ENCODE data around the gene GAK.
"Not testable (repeated sequence)": the region's sequence is repeated elsewhere in the genome, so short reads cannot be mapped to it uniquely, and the experiment has no call there.

GAK gene

DNA sequence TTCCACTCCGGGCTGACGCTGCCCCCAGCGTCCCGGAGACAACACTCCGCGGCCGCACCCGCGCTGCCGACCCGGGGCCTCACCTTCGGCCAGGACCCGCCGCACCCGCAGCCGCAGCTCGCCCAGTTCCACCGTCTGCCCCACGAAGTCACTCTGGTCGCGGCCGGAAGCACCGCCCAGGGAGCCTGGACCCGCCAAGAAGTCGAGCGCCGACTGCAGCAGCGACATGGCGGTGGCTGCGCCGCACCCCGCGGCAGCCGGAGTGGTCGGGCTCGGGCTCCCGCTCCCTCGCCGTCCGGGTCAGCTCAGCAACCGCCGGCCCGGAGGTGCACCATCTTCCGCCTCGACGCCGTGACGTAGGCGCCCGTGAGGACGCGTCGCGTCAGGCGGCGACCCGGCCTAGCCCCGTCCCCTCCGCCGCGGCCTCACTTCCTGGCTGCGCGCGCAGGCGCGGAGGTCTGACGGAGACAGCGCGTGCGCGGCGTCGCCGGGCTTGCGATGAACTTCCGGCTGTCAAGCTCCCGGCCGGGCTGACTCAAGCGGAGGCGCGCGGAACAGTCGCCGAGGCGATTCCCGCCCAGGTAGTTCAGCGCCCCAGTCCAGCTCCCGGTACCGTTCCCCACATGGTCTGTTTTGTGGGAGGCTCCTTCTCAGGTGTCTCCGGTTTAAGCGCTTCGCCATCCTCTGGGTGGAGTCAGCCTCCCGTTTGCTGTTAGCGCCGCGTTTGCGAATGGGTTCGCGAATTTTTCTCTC is at the start of gene GAK, which contains the start of gene TMEM175:
GAK (minus strand) TSS at position 357 of the 753 bp plus-strand sequence; CDS start at position 228, 129 bp downstream.
TMEM175 (plus strand) TSS at position 501 of the 753 bp plus-strand sequence. CDS start 15,280 bp downstream, outside the sequence.
- peak; percentile 95 for DNase-seq

DNA sequence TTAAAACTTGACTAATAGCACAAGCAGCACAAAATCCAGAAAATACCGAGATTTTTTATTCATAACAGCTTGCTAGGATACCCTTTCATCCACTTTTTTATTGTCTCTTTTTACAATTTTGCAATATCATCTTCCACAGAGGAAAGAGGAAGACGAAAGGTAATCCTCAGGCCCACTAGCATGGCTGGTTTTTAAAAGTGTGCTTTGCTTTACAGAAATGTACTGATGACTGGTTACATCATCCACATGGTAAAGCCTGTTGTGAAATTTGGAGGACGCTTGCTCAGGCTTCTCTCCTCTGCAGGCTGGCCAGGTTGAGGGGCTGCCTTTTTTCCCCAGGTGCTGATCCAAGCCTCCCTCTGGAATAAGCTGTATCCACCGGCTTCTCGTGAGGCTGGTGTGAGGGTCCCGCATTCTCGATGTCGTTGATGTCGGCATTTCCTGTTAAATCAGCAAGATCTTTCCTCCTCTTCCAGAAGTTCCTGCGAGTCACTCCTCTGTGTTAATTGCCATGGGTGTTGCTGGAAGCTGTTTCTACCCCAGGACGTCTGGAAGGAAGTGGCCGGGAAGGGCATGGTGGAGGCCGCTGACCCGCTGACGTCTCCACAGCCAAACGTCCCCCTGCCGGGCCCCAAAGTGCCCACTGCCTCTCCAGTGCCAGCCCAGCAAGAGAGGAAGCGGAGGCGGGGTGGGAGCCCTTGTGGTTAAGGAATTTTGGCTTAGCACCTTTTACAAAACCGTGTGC is 47.0 kb upstream of the GAK start:
- DNase-seq = no peak

DNA sequence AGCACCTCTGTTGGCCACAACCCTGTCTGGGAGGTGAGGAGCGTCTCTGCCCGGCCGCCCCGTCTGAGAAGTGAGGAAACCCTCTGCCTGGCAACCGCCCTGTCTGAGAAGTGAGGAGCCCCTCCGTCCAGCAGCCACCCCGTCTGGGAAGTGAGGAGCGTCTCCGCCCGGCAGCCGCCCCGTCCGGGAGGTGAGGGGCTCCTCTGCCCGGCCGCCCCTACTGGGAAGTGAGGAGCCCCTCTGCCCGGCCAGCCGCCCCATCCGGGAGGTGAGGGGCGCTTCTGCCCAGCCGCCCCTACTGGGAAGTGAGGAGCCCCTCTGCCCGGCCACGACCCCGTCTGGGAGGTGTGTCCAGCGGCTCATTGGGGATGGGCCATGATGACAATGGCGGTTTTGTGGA is 43.9 kb upstream of the GAK start:
- DNase-seq = not testable (repeated sequence)

GRCh38 chr4:974668-975067 is 42.6 kb upstream of the GAK start:
- no peak for DNase-seq

DNA sequence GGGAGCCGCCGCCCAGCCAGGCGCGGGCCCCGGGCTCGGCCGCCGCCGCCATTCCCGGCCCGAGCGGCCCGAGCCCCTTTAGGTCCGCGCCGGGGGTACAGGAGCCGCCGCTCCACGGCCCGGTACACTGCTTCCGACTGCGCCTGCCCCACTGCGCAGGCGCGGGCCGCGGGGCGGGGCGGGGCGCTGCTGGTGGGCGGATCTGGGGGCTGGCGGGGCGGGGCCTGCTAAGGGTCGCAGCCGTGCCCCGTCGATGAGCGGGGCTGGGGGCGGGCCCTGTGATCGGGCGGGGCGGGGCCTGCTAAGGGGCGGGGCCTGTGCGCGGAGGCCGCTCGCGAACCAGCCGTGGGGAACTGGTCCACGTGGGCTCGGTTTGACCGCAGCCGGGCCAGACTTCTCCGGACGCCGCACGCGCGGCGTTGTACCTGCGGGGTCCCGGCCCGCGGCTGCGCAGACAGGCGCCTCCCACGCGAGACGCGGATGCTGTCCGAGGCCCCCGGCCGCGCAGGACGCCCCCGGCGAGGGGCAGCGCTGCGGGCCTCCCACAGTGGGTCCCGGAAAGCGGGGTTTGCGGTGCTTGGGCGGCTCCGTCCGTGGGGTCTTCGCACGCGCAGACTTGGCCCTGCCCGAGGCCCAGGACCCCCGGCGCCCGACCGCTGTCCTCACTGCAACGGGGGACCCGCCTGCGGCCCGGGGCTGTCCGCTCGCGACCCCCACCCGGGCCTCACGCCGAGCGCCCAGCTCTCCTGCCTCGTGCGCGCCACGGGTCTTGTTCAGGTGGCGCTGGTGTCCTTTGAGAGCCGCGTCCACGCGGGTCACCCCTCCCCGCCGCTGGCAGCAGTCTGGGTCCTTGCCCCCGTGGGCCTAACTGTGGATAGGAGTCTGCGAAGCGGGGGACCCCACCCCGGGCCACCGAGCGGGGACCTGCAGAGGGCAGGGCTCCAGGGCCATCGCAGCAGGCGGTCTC is 41.6 kb upstream of the GAK start, which contains the start of gene DGKQ:
DGKQ (minus strand) TSS at position 139 of the 967 bp plus-strand sequence; CDS start at position 52, 87 bp downstream.
- peak; percentile 86 for DNase-seq

GRCh38 chr4:972651-973424 is 40.7 kb upstream of the GAK start:
- DNase-seq = peak; percentile 54

GRCh38 chr4:971666-972500 is 39.8 kb upstream of the GAK start:
- DNase-seq = no peak

- no peak for DNase-seq
Measured at GRCh38 chr4:970854-971520, 38.9 kb upstream of the GAK start.

DNA sequence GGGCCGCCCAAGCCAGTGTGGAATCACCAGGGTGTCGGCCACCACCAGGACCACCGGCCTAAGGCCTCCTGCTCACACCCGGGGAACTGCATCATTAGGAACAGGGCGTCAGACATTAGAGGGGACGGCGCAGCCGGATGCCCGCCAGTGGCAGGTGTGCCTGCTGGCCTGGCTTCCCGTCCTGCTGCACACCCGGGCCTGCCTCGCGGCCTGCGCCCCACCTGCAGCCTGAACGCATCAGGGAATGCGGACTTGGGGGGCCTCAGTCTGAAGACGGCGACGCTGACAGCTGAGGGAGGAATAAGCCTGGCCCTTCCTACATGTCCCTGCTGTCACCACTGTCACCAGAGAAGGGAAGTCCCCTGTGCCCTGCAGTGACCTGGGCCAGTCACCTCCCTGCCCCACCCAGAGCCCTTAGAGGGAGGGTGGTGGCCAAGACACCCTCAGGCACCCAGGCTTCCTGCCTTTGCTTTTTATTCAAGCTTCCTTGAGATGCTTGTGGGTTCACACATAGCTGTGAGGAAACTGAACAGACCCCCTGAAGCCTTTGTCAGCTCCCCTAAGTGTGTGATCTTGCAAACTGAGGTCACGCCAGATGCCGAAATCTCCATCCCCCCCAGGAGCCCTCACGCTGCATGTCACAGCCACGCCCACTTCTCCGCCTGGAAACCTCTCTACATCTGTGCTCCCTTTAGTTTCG is 38.1 kb upstream of the GAK start:
- no peak for DNase-seq

DNA sequence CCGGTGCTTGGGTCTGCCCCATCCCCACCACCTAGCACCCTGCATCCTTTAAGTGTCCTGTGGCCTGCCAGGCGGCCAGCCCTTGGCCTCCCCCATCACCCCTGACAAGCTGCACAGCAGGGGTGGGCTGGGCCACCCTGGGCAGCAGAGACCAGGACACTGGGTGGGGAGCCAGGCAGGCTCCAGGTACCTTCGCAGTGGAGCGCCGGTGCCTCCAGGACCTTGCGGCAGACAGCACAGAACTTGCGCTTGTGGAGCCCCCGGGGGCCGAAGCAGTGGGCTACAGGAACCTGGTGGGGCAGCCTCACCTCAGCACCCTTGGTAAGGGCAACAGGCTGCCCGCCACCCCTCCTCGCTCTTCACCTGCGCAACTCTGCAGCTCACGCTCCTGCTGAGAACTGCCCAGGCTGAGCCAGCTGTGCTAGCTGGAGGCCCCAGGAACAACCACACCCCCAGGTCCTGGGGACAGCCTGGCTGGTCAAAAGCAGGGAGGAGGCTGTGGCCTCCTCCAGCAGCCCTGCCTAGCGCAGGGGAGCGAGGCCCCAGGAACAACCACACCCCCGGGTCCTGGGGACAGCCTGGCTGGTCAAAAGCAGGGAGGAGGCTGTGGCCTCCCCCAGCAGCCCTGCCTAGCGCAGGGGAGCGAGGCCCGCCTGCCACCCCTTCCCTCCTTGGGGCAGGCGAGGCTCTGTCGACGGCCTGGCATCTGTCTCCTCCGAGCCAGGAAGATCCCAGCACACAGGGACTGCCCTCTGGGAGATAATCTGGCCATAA is 36.7 kb upstream of the GAK start:
- DNase-seq = no peak

DNA sequence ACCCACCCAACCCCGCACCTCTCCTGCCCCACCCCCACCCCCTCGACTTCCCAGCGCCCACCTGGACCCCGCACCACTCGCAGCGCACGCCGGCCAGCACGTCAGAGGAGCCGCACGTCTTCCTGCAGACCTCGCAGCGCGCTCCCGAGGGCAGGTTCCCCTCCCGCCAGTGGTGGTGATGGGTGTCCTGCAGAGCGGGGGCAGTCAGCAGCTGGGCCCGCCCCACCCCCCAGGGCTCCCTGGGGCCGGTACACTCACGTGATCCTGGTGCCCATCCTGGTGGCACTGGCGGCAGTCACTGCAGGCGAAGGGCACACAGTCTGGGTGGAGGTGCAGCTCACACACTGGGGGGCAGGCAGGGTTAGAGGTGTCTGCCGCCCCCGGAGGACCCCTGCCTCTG is 36.1 kb upstream of the GAK start:
- DNase-seq = no peak

DNA sequence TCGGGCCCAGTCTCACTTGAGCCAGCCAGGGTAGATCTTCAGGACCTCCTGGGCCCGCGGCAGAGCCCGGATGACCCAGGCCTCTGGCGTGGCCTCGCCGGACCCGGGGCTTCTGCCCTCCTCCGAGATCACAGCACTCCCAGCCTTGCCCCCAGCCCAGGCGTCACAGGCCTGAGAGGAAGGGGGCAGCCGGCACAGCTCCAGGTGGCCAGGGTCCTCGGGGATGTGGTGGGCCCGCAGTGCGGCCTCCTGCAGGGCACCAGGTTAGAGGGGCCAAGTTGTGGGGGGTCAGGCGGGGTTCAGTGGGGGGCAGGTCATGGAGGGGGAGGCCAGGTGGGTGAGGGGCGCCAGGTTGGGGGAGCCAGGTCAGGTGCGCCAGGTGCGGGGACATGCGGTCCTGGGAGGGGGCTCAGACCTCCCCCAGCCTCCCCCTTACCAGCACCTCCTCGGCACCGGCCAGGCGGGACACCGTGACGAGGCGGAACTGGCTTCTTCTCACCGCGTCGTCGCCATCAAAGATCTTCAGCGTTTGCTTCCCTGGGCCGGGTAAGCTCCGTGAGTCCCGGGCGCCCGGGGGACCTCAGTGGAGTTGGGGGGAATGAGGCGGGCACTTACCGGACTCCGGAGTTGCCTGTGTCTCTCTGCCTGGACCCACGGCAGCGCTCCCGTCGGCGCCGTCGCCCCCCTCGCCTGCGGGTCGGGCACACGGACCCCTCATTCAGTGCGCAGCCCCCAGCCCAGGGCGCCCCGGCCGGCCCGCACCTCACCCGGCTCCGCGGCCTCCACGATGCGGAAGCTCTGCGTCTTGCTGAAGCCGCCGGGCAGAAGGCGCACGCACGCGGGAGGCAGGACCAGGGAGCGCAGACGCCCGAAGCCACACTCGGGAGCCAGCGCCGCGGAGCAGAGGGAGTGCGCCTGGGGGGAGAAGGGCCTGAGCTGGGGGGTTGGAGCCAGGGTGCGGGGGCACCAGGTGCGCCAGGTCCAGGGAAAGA is 35.3 kb upstream of the GAK start:
- no peak for DNase-seq

DNA sequence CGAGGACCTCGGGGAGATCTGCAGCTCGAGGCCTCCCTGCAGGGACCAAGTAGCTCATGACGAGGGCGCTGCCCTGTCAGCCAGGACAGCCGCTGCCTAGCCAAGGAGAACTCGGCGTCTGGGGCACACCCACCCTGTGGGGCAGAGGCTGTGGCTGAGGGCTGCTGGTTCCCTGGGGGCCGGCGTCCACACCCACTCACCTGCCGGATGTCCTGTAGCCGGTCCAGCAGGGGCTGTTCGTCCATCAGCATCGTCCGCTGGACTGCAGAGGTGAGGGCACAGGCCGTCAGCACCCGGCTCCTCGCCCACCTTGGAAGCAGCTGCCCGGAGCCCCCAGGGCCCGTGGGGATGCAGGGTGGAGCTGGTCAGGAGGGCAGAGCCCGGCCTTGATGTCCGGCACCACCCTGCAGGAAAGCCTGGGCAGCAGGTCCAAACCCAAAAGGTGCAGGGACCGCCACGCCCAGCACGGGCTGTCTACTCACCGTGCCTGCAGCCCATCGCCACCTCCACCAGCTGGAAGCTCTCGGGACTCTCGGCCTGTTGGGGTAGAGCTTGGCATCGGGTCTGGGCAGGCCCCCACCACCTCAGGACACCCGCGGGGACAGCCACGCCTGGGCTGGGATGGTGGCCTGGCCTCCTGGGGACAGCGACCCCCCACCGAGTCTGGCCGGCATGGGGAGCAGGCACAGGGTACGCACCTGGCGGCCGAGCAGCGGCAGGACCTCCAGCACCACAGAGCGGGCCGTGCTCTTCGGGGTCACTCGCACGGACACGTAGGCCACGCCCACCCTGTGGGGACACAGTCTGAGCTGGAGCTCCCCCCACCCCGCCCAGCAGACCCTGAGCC is 34.4 kb upstream of the GAK start:
- no peak for DNase-seq

- DNase-seq = no peak
Measured at GRCh38 chr4:965766-966134, 33.6 kb upstream of the GAK start.

DNA sequence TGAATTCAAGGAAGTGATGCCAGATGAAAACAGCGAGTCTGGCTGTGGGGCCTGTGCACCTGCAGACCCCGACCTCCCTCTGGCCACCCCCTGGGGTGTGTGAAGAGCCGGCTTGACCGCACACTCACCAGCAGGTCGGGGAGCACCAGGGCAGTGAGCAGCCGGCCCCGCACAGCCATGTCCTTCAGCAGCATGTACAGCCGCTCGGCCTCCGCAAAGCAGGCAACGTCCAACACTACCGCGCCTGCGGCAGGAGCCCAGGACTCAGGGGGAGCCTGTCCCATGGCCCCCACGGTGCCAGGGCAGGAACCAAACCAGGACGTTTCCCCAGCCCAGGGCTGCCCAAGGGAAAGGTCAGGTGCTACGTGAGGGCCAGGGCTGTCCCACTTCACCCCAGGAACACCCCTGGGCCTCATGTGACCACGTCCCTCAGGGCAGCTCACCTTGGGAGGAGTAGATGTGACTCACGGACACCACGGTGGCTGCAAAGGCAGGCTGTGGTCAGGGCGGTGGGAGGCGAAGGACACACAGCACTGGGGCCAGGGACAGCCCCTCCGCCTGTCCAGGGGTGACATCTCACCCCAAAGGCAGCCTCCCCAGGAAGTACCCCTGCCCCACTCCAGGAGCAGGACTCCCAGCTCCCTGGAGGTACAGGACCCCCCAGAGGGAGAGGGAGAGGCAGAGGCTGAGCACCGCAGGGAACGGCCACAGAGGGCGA is 33.1 kb upstream of the GAK start:
- DNase-seq = no peak
